CD4-positive, alpha-beta T cell treated with Interleukin-2 at 100 ng/mL for 4 hours (primary cell): ENCODE measurements around the gene ARHGAP15.

Experiments used
- DNase-seq: peaks from one replicate; pipeline ENCODE4 v3.0.0-alpha.2; 2020; ENCODE audit warnings: low spot score

ARHGAP15 gene

DNA sequence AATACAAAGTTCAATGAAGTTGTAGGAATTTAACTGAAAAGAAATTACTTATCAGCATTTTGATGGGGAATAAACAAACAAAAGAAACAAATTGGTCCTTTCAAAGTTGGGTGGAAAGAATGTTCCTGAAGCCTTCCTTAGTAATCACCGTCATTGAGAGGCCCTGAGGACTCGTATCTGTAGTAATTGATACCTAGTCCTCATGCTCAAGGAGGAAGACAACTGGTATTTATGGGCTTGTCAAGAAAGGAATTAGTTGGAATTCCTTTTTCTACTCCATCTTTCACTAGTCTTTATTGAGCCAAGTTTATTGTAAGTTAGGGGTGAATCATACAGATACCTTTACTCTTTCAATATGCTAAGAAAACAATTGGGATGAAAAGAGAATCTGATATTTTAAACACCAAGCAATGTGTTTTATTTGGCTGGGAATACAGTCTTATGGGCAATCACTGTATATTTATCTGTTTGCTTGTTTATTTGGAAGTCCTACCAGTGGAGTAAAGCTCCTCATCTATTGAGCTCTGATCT, 324.8 kb downstream of the ARHGAP15 start:
- no peak for DNase-seq

DNA sequence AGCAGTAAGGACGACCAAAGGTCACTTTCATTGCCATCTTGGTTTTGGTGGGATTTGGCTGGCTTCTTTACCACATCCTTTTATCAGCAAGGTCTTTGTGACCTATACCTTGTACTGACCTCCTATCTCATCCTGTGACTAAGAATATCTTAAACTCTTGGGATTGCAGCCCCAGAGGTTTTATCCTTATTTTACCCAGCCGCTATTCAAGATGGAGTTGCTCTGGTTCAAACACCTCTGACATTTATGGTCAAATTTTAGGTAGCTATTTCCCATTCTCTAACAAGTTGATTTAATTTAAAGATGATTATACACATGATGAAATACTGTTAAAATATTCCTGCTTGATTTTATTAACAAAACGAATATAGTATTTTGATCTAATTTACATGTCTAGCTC, 326.1 kb downstream of the ARHGAP15 start:
- DNase-seq = no peak

DNA sequence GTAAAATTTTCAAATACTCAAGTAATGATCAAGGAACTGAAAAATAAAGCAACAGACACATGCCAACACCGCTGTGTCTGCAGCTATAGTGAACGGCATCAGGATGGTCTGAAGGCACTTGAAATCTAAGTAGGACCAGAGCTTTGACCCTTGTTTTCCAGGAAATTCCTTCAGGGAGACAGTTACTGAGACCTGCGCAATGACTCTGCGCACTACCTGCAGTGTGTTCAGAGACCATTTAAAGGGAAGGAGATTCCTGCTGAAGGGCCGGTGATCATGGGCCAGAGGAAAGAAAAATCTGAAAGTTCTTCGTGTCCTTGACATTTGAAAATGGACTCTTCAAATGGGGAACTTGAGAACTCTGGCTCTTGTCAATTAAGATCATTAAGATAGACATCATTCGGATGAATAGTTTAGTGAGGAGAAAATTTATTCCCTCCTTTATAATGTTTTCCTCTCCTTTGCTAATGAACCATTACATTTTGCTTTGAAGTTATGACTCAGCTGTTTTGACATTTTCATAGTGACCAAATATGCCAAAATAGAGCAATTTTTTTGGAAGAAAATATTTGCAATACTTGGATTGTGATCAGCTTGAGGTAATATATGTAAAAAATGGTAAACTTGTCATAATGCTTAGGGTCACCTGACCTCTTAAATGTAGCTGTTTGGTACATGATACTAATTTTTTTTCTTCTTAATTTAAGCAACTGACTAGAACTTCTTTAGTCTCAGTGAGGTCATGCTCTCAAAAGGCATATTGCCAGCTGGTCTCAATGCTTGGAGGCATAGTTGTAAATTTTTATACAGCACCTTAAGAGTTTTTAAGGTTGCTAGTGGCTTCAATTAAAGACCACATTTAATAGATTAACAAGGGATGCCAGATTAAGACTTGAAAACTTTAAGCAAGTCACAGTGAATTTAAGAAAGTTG, 329.3 kb downstream of the ARHGAP15 start:
- no peak for DNase-seq

DNA sequence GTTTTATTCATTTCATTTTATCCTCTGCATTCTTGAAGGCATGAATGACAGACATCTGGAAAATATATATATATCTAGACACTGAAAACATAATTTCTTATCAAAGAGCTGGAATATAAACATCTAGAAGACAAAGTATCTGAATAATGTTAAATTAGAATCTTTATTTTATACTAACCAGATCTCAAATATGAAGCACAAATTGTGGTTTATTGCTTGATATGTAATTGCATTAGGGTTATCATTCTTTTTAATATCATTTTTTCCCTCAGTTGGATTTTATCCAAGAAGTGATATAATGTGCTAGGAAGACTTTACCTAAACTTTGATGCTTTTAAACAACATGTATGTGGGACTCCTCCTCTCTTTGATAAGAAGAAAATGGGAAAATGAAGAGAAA, 331.2 kb downstream of the ARHGAP15 start:
- DNase-seq = no peak

DNA sequence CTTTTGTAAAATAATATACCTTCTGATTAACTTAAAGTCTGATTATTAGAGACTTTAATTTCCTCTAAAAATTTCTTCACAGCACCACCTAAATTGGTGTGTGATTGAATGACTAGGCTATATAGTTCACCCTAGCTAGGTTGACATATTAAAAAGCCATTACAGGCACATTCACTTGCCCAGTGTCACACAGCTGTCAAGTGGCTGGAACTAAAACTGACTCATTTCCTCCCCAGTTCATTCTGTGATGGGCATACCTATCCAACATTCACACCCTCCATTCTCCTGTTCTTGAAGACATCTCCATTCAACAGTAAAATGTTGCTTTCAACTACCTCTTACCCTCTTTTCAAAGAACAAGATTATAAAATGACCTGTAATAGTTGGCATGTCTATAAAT, 334.5 kb downstream of the ARHGAP15 start:
- no peak for DNase-seq

DNA sequence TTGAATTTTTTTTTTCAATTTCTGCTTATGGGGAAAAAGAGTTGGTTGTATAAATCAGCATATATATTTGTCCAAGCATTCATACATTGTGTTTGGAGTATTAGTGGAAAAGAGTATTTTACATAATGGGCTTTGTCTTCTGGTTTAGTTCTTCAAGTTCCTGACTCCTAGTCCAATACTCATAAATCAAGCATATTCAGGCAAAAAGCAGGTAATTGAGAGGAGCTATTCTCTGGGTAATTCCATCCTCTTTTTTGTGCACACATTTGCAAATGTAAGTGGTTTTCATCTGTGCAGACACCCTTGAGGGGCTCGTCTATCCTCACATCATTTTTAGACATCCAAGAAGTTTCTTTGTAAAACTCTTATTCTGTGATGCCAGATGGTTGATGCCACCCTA, 337.2 kb downstream of the ARHGAP15 start:
- no peak for DNase-seq

DNA sequence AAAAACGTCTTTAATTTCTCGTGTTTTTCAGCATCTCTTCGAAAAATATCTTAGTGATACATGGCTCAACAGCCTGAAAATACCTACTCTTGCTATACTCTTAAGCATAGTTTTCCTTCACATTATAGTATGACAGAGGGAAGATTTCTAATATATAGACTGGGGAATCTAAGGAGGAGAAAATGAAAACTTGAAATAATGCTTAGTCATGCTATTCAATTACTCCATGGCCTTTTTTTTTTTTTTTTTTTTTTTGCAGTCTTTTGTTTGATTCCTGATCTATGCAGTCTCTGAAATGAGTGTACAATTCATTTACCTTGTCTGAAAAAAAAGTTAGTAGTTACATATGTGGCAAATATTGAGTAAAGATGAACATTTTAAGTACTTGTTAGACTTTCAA, 337.8 kb downstream of the ARHGAP15 start:
- no peak for DNase-seq

DNA sequence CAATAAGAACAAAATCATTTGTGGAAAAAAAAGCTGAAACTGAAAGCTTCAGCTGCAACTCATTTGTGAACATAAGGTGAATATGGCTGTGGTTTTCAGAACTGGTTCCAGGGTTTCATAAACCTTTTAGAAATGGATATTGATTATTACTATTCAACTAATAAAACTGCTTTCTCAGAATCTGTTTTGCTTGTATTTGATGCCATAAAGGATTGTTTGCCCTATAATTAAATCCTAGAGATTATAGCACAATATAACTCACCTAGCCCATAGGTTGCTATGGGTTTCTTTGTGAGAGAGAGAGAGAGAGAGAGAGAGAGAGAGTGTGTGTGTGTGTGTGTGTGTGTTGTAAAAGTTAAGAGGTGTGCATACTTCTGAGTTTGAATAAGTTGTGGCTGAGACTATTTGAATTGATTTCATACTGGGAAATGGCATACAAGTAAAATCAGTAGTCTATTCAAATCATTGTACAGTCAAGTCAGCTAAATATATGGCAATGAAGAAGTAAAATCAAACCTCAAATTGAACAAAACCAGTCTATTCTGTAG, 339.2 kb downstream of the ARHGAP15 start:
- DNase-seq = no peak

DNA sequence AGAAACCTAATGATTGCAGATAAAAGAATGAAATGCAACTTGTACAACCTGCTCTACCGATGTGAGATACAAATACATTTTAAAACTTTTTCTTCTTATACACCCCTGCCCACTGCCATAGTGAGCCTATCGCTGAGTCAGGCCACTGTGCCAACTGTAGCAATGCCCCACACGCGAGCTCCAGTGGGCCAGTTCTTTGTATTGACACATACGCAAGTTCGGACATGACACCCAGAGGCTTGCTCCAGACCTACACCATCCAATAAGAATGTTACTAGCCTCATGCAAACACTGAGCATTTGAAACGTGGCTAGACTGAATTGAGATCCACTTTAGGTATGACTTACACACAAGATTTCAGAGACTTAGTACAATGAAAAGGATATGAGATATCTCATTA, 340.1 kb downstream of the ARHGAP15 start:
- no peak for DNase-seq

DNA sequence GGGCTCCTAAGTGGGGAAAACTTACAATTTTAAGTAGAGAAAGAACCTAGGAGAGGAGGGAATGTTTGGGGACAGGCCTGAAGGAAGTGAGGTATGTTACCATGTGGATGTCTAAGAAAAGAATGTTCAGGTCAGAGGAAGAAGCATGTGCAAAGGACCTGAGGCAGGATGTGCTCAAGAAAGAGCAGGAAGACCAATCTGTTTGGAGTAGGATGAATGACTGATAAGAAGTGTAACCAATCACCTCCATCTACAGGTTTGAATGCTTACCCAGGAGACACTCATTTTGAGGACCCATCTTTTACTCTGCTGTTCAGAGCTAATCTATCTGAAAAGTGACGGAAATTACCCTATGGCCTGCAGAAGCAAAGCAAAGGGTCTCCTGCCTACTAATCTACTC, 342.3 kb downstream of the ARHGAP15 start:
- DNase-seq = no peak

DNA sequence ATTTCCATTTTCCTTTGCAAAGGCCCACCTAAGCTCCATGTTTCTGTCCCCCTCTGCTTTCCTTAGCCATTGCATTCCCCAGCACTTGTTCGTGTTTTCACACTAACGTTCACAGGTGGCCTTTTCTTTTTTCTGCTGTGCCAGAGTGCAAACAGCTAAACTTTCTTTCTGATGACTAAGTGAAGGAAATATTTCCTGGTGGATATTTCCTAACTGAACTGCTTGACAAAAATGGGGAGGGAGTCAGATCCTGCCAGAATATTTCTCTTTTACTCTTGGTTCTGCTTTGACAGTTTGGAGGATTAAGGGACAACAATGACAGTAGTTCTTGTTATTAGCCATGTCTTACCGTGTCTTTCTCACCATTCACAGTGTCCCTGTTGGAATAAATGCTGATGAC, 344.0 kb downstream of the ARHGAP15 start:
- no peak for DNase-seq

DNA sequence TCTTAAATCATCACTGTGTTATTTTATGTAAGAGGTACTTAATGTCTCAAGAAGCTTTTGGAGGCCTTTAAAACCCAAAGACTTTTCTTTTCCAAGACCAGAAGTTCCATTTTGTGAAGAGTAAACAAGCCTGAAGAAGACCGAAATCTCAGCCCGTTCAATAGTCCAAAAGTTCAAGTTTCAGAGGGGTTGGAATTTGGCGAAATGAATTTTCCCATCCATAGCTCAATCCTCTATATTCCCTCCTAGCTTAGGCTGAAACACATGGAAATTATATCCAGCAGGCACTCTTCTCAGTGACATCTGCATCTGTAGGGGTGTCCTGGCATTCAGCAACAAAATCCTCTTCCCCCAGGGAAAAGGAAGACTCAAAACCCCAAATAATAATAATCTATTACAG, 344.6 kb downstream of the ARHGAP15 start:
- DNase-seq = no peak

DNA sequence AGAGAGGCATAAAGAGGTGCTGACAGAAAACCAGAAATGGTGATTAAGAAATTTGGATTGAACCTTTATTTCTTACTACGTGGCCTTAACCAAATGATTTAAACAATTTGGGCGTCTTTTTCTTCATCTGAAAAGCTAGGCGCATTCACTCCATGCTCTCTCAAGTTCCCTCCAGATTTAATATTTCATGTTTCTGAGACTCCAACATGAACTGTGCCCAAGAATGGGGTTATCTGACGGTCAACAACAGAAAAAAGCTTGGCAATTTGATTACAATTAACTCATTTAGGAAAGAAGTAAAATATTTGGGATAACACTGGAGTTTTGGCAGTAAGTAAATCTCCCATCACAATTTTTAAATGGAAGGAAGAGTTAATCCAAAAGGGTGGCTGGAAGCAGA, 345.4 kb downstream of the ARHGAP15 start:
- no peak for DNase-seq

DNA sequence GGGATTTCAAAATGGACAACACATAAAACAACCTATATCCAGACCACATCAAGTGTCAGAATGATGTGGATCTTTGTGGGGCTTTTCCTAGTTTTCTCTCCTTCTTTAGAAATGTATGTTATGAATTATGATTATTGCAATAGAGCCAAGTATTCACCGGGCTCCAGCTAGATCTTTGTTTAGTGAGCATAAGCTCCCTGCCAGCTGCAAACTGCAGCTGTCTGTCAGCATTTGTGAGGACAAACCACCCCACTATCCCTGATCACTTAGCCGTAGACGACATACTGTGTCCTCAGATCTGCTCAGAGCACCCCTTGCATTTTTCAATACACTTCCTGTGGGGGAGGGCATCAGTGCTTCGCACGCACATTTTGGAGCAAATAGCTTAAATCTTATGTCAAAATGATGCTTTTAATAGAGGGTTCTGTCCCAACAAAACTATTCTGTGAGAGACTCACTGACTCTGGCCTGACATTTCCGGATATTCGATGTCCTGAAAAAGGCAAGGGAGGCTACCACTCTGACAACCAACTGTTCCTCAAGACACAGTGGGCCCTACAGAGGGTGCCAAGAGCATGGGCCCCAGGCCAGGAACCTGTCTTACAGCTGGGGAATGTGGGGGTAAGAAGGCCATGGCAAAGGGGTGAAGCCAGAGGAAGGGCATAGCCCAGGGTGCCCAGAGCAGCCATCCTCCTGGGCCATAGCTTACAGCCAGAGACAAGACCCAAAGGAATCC, 346.0 kb downstream of the ARHGAP15 start:
- no peak for DNase-seq

DNA sequence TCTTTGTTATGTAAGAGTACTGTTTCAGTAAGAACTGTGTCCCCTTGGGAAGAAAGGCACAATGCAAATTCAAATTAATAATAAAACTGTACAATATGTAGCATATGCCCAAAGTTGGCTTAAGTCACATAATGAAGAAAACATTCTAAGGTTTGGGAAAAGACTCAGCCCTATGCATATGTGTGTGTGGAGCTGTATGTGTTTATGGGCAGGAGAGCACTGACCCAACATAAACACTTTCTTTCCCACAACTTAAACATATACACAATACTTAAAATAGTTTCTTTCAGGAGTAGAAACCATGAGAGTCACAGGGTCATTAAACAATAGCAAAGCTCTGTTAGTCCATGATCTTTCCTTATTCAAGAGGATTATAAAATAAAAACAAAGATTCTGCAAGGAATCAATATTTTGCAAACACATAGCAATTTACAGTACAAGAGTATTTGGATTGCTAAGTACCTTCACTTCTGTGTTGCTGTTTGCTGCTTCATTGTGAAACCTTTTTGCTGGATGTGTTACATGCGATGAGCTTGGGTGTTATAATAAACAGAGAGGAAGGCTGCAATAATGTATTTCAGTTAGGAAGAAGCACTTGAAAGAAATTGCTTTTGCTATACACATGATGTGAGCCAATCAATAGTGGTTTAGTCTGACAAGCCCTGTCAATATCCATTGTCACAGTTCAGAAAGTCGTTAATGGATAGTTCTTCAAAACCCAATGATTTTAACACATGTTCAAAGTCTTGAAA, 347.3 kb downstream of the ARHGAP15 start:
- DNase-seq = no peak

DNA sequence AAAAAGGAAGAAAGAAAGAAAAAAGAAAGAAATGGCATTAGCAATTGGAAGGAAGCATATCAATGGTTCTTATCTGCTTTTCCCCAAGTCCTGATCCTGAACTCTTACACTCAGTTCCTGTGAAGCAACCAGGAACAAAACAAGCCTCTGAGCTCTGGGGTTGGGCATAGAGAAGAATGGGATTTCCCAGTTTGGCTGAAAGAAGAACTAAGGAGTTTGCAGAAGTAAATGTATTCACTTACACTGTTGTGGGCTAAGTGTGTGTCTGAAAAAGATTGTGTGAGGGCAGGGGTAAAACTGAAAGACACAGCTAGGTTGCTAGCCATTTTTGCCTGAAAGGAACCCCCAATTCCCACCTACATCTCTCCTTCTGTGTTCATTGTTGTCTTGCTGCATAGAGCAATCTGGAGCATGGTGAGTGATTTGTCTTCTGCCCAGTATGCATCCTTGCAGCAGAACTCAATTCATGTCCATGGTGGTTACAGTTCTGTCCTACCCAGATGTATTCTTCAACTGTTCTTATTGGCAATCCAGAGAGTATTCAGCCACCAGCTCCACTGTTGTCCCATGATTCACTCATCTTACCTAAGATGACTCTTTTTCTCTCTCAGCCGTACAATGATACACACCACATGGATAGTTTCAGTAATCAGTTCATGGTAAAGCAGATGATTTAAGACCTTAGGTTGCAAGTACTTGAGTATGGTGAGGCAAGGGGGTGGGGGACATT, 348.7 kb downstream of the ARHGAP15 start:
- no peak for DNase-seq

DNA sequence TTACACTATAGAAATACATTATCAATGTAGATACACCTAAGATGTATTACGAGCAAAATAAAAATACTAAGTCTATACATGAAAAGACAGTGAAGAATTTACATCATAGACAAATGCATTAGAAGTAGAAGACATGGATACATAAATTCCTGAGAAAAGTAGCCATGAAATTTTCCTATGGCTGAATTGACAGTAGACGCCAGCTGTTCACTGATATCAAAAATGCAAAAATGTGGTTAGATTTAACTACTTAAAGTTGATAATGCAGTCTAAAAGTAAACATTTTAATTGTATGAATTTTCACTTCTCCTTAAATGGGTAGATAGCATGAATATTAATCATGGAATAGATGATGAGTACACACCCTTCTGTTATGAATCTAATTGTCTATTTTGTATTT, 350.9 kb downstream of the ARHGAP15 start:
- no peak for DNase-seq

DNA sequence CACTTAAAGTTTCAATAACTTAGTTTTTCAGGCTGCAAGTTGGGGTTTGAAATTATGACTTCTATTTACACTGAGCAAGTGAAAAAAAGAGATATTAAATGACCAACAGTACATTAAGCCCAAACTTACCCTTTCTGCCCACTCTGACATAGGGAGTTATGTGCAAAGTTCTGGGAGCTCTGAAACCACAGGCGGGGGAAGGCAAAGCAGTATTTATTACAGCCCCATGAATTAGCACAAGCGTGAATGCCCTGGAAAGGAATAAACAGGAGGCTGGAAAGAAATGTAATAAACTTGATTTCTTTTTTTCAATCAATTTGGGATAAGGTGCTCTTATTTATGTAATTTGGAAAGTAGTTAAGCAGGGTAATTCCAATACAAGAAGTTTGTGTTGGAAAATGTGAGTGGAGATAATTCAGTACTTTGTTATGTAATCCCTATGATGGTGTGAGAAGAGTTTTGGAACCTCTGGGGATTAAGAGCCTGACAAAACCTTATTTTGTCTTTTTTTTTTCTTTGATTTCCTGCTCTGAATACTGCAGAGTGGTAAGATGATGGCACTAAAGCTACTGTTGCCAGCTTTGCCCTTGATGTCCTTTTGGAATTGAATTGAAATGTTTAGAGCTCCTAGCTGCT, 351.5 kb downstream of the ARHGAP15 start:
- no peak for DNase-seq

DNA sequence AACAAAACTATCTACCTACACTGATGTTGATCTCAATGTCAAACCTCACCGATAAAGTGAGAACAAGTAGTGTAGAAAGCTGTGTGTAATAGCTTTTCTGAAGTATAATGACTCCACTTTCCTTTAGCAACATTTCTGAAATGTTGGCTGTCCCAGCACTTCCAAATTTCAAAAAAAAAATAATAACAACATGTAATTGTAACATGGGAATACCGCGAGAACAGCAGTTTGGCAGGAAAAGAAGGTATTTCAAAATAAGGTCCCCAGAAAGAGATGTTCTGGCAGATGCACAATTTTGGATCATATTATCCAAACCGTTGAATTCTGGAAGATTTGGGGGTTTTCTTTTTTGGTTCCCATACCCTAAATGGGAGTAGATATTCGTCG, 352.0 kb downstream of the ARHGAP15 start:
- no peak for DNase-seq

DNA sequence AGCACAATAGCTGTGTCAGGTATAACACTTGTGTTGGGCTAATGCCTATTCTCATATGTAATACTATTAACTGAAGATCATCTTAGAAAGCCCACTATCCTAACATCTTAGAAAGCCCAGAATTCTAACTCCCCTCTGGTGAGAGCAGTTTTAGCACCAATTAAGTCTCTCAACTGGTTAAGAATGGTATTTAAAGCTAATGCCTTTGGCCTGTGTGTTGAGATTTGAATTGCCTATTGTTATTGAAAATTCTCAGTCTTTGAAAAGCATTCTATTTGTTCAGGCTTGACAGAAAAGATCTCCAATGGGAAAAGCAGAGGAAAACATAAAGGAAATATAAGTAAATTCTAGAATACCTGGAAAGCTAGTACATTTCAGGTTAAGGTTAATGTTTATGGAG, 352.5 kb downstream of the ARHGAP15 start:
- DNase-seq = no peak

DNA sequence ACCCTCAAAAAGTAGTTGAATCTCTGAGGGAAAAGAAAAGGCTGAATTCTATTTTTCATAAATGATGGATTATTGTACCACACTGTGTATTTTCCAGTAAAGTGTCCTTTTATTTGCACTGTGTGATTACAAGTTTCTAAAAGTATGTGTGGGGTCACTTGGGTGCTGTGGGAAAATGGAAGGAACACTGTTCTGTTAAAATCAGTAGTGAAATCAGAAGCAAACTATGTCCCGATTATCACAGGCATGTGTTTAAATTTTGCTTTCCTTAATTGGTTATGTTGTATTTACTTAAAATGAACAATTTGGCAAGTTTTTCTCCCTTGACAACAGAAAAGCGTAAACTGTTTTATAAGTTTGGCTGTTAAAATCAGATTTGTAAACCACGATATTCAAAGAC, 353.1 kb downstream of the ARHGAP15 start:
- DNase-seq = no peak
